Lower leg skin (tissue), 4 donors: Measurements from ENCODE around the gene MAGI3. TPM values are rescaled to one million over a fixed set of nuclear protein-coding genes. Genes with fewer than 3 reads are reported as not detected.
"Not testable (repeated sequence)": the region's sequence is repeated elsewhere in the genome, so short reads cannot be mapped to it uniquely, and the experiment has no call there.

Experiments used
- DNase-seq, 2 donors: peaks; one replicate each; pipeline ENCODE4 v3.0.0-alpha.2; 2019; ENCODE audit warnings: low spot score in 2 of 2
- H3K4me3 ChIP-seq: fragments of 200-600 bp; sonication (generic); 2 replicates; pipeline ENCODE4 v1.5.1; 2017; ENCODE audit warnings: mild to moderate bottlenecking, low read depth; ENCODE audit not compliant: poor library complexity, severe bottlenecking
- CTCF ChIP-seq, 3 donors: fragments of 450-650 bp; IDR thresholded peaks; one replicate each; pipeline ENCODE4 v1.5.1; 2016; ENCODE audit warnings: antibody characterized with exemption in 3 of 3, mild to moderate bottlenecking in 3 of 3, moderate library complexity in 2 of 3
- POLR2A ChIP-seq, 2 donors: fragments of 450-650 bp; IDR thresholded peaks; one replicate each; pipeline ENCODE4 v1.6.1; 2016 to 2017; ENCODE audit warnings: antibody characterized with exemption in 2 of 2, mild to moderate bottlenecking in 1 of 2, moderate library complexity in 1 of 2
- WGBS, 2 donors: methylation state at CpG; one replicate each; pipeline ENCODE4 v1.1.5; 2018; 5-methylcytosine and 5-hydroxymethylcytosine counted together
- intact Hi-C: fragments of 100-400 bp; cut with DNase I; formaldehyde crosslinking; loops from one replicate; pipeline ENCODE4 v1.15.0; 2023; ENCODE audit warnings: low total_unique reads
- total RNA-seq, 4 donors: library from RNA; depleted of rRNA; stranded (reverse); fragments of >200 nt; gene quantifications; one replicate each; pipeline ENCODE4 v1.1.0, GENCODE V29; 2016

The MAGI3 gene
- total RNA-seq, 4 donors from 2014 or later = 6.8 to 14.2 (median 10.3) TPM

DNA sequence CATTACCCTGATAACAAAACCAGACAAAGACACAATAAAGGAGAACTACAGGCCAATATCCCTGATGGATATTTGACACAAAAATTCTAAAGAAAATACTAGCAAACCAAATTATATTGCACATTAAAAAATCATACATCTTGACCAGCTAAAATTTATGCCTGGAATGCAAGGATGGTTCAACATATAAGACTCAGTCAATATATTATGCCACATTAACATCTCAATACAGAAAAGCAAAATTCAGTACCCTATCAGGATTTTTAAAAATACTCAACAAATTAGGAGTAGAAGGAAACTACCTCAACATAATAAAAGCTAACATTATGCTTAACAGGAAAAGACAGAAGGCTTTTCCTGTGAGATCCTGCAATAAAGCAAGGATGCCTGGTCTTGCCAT is 177.1 kb downstream of the MAGI3 start:
- intact Hi-C loops = no loop called here
- no peak for DNase-seq

GRCh38 chr1:113575744-113576260 is 185.5 kb downstream of the MAGI3 start:
- 95 to 98% methylated on average over 6 of the region's 6 CpGs for WGBS, 2 donors
- intact Hi-C loops, H3K4me3 ChIP-seq, DNase-seq: not testable (repeated sequence)

More for the DNA sequence above, 177.1 kb downstream of the MAGI3 start:
- TF ChIP-seq CTCF (IDR thresholded peaks at IDR 0.05) (no peak), POLR2A (IDR thresholded peaks at IDR 0.05) (no peak)
- H3K4me3 ChIP-seq = no peak overlapping the region

- intact Hi-C loops = no loop called here
- H3K4me3 ChIP-seq = no peak overlapping the region
- DNase-seq = no peak
- 70 to 84% methylated on average over 6 of the region's 6 CpGs for WGBS, 2 donors
- TF ChIP-seq POLR2A (IDR thresholded peaks at IDR 0.05) (no peak), CTCF (IDR thresholded peaks at IDR 0.05) (no peak)
Observed at GRCh38 chr1:113576271-113576670, 186.0 kb downstream of the MAGI3 start.

GRCh38 chr1:113579256-113580018 is 189.1 kb downstream of the MAGI3 start:
- DNase-seq = no peak
- 60 to 61% methylated on average over 2 of the region's 2 CpGs for WGBS, 2 donors
- TF ChIP-seq POLR2A (IDR thresholded peaks at IDR 0.05) (no peak), CTCF (IDR thresholded peaks at IDR 0.05) (no peak)
- intact Hi-C loops = no loop called here
- H3K4me3 ChIP-seq = no peak overlapping the region

DNA sequence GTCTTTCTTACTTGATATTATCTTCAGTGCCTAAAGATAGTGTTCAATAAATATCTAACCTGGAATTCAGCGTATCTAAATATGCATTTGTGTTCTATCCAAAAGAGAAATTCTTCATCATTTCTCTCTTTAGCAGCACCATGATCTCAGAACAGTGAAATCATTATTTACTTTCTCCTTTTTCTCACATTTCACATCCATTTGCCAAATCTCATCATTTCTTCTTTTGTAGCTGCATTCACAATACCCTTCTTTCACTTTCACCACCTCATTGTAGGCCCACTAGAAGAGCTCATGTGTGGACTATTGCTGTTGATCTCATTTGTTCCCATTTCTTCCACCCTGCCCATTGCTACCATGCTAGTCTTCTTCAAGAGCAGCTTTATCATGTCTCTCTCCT is 191.0 kb downstream of the MAGI3 start:
- 93 to 95% methylated on average over 1 of the region's 1 CpG for WGBS, 2 donors
- intact Hi-C loops = no loop called here
- DNase-seq = no peak
- H3K4me3 ChIP-seq = no peak overlapping the region
- TF ChIP-seq POLR2A (IDR thresholded peaks at IDR 0.05) = no peak
- no peak for TF ChIP-seq CTCF (IDR thresholded peaks at IDR 0.05)

DNA sequence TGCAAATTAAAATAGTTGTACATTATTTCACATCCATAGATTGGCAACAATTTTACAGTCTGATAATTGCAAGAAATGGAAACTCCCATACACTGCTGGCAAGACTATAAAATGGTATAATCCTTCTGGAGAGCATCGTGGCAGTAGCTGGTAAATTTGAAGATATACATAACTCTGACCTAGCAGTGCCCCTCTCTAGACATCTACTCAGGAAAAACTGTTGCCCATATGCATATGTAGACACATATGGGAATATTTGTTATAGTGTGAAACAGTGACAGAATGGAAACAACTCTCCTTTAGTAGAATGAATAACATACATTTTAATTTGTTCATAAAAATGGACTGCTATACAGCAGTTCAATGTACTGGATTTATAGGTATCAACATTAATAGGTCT is 191.8 kb downstream of the MAGI3 start:
- intact Hi-C loops = no loop called here
- TF ChIP-seq CTCF (IDR thresholded peaks at IDR 0.05) = no peak
- H3K4me3 ChIP-seq = no peak overlapping the region
- whole genome bisulfite sequencing, 2 donors = 64 to 65% methylated on average over 1 of the region's 1 CpG
- no peak for DNase-seq
